ENCODE results near the gene FBLN5. TPM values are rescaled to one million over a fixed set of nuclear protein-coding genes. Genes with fewer than 3 reads are reported as not detected.

Gene FBLN5
- total RNA-seq, 1 experiment from 2014 or later, result 18.7 TPM

- Histone ChIP-seq H3K36me3 (no peaks in the 10 kb centered on the region), H3K27me3 (replicated peaks) (0 out of 2 replicates have a peak, but pooled peaks cover 4% of the 10 kb centered on the region), H3K4me1 (replicated peaks) (no peaks in the 10 kb centered on the region), H3K4me3 (no peak overlapping the region), H3K27ac (no peak overlapping the region), H3K9me3 (replicated peaks) (no peaks in the 10 kb centered on the region)
- DNase-seq (ENCODE audit: low read depth in 1 of 2, low spot score in 2 of 2), result no peak
Measured at GRCh38 chr14:91843437-91843836, 104.1 kb downstream of the FBLN5 start.

GRCh38 chr14:91841065-91841464 is 106.4 kb downstream of the FBLN5 start:
- DNase-seq (ENCODE audit: low read depth in 1 of 2, low spot score in 2 of 2), result no peak
- H3K36me3 ChIP-seq, result no peaks in the 10 kb centered on the region
- no peaks in the 10 kb centered on the region for H3K4me1 ChIP-seq (replicated peaks)
- no peak overlapping the region for H3K27ac ChIP-seq
- H3K9me3 ChIP-seq (replicated peaks), result no peaks in the 10 kb centered on the region
- no peak overlapping the region for H3K4me3 ChIP-seq
- no peaks in the 10 kb centered on the region for H3K27me3 ChIP-seq (replicated peaks)

GRCh38 chr14:91839749-91840148 is 107.7 kb downstream of the FBLN5 start:
- Histone ChIP-seq H3K36me3 (no peaks in the 10 kb centered on the region), H3K27ac (no peak overlapping the region), H3K4me3 (no peak overlapping the region), H3K4me1 (replicated peaks) (no peaks in the 10 kb centered on the region), H3K27me3 (replicated peaks) (no peaks in the 10 kb centered on the region; the same call in 1 of the 2 replicates), H3K9me3 (replicated peaks) (no peaks in the 10 kb centered on the region)
- no peak for DNase-seq (ENCODE audit: low read depth in 1 of 2, low spot score in 2 of 2)

GRCh38 chr14:91837076-91837475 is 110.4 kb downstream of the FBLN5 start:
- H3K27me3 ChIP-seq (replicated peaks), result no peaks in the 10 kb centered on the region; the same call in 1 of the 2 replicates
- no peaks in the 10 kb centered on the region for H3K9me3 ChIP-seq (replicated peaks)
- no peak overlapping the region for H3K4me3 ChIP-seq
- no peaks in the 10 kb centered on the region for H3K4me1 ChIP-seq (replicated peaks)
- no peak overlapping the region for H3K27ac ChIP-seq
- no peak for DNase-seq (ENCODE audit: low read depth in 1 of 2, low spot score in 2 of 2)
- no peaks in the 10 kb centered on the region for H3K36me3 ChIP-seq

- Histone ChIP-seq H3K27me3 (replicated peaks) (no peaks in the 10 kb centered on the region; the same call in 1 of the 2 replicates), H3K27ac (no peak overlapping the region), H3K9me3 (replicated peaks) (no peaks in the 10 kb centered on the region), H3K4me3 (no peak overlapping the region), H3K36me3 (no peaks in the 10 kb centered on the region), H3K4me1 (replicated peaks) (no peaks in the 10 kb centered on the region)
- DNase-seq (ENCODE audit: low read depth in 1 of 2, low spot score in 2 of 2), result no peak
Measured at GRCh38 chr14:91835920-91836843, 111.3 kb downstream of the FBLN5 start.

GRCh38 chr14:91835197-91835919 is 112.1 kb downstream of the FBLN5 start:
- H3K4me1 ChIP-seq (replicated peaks), result no peaks in the 10 kb centered on the region
- H3K27ac ChIP-seq, result no peak overlapping the region
- H3K9me3 ChIP-seq (replicated peaks), result no peaks in the 10 kb centered on the region
- no peak overlapping the region for H3K4me3 ChIP-seq
- no peaks in the 10 kb centered on the region for H3K36me3 ChIP-seq
- no peaks in the 10 kb centered on the region; the same call in 1 of the 2 replicates for H3K27me3 ChIP-seq (replicated peaks)
- no peak for DNase-seq (ENCODE audit: low read depth in 1 of 2, low spot score in 2 of 2)

- H3K36me3 ChIP-seq, result no peaks in the 10 kb centered on the region
- no peaks in the 10 kb centered on the region for H3K4me1 ChIP-seq (replicated peaks)
- H3K27ac ChIP-seq, result no peak overlapping the region
- H3K9me3 ChIP-seq (replicated peaks), result no peaks in the 10 kb centered on the region
- H3K4me3 ChIP-seq, result no peak overlapping the region
- DNase-seq (ENCODE audit: low read depth in 1 of 2, low spot score in 2 of 2), result no peak
- H3K27me3 ChIP-seq (replicated peaks), result no peaks in the 10 kb centered on the region; the same call in 1 of the 2 replicates
Measured at GRCh38 chr14:91834571-91834970, 112.9 kb downstream of the FBLN5 start.

- Histone ChIP-seq H3K27ac (no peak overlapping the region), H3K36me3 (no peaks in the 10 kb centered on the region), H3K4me1 (replicated peaks) (no peaks in the 10 kb centered on the region), H3K9me3 (replicated peaks) (no peaks in the 10 kb centered on the region), H3K4me3 (no peak overlapping the region), H3K27me3 (replicated peaks) (no peaks in the 10 kb centered on the region; the same call in 1 of the 2 replicates)
- no peak for DNase-seq (ENCODE audit: low read depth in 1 of 2, low spot score in 2 of 2)
Measured at GRCh38 chr14:91831337-91831736, 116.2 kb downstream of the FBLN5 start.

GRCh38 chr14:91830777-91831176 is 116.7 kb downstream of the FBLN5 start:
- Histone ChIP-seq H3K27me3 (replicated peaks) (no peaks in the 10 kb centered on the region; the same call in 1 of the 2 replicates), H3K27ac (no peak overlapping the region), H3K36me3 (no peaks in the 10 kb centered on the region), H3K4me1 (replicated peaks) (no peaks in the 10 kb centered on the region), H3K9me3 (replicated peaks) (no peaks in the 10 kb centered on the region), H3K4me3 (no peak overlapping the region)
- DNase-seq (ENCODE audit: low read depth in 1 of 2, low spot score in 2 of 2), result no peak

GRCh38 chr14:91829511-91829910 is 118.0 kb downstream of the FBLN5 start:
- no peaks in the 10 kb centered on the region for H3K27me3 ChIP-seq (replicated peaks)
- H3K4me3 ChIP-seq, result no peak overlapping the region
- DNase-seq (ENCODE audit: low read depth in 1 of 2, low spot score in 2 of 2), result no peak
- H3K4me1 ChIP-seq (replicated peaks), result no peaks in the 10 kb centered on the region
- no peaks in the 10 kb centered on the region for H3K36me3 ChIP-seq
- H3K27ac ChIP-seq, result no peak overlapping the region
- H3K9me3 ChIP-seq (replicated peaks), result no peaks in the 10 kb centered on the region

- Histone ChIP-seq H3K4me1 (replicated peaks) (no peaks in the 10 kb centered on the region), H3K9me3 (replicated peaks) (no peaks in the 10 kb centered on the region), H3K36me3 (no peaks in the 10 kb centered on the region), H3K4me3 (no peak overlapping the region), H3K27ac (no peak overlapping the region), H3K27me3 (replicated peaks) (no peaks in the 10 kb centered on the region)
- no peak for DNase-seq (ENCODE audit: low read depth in 1 of 2, low spot score in 2 of 2)
Measured at GRCh38 chr14:91827746-91828145, 119.7 kb downstream of the FBLN5 start.
